ENCODE results near the gene FAM117B. TPM values are rescaled to one million over a fixed set of nuclear protein-coding genes. Genes with fewer than 3 reads are reported as not detected.

Gene FAM117B
- polyA plus RNA-seq, 1 experiment = 2.2 TPM

DNA sequence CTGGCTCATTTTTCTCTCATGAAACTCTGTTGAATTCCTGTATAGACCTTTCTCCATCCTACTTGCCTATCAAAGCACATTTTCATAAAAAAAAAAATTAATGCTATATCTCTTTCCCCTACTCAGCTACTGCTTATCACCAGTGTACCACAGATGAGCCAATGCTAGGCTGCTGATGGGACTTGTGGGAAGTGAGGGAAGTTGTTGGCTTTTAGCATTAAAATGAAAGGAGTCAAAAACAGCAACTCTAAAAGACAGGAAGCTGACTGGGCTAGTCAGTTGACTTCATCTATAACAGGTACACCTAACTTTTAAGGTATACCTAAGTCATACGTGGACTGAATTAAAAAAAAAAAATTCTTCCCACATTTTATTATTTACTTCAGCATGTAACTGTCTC lies 102.1 kb downstream of the FAM117B start:
- DNase-seq (ENCODE audit: low read depth, low spot score) = no peak
- H3K27me3 ChIP-seq (ENCODE audit: control insufficient read depth, insufficient read depth, low read length) = no peaks in the 10 kb centered on the region
- POLR2A ChIA-PET = no interaction called here
- TF ChIP-seq, protein P1, sequence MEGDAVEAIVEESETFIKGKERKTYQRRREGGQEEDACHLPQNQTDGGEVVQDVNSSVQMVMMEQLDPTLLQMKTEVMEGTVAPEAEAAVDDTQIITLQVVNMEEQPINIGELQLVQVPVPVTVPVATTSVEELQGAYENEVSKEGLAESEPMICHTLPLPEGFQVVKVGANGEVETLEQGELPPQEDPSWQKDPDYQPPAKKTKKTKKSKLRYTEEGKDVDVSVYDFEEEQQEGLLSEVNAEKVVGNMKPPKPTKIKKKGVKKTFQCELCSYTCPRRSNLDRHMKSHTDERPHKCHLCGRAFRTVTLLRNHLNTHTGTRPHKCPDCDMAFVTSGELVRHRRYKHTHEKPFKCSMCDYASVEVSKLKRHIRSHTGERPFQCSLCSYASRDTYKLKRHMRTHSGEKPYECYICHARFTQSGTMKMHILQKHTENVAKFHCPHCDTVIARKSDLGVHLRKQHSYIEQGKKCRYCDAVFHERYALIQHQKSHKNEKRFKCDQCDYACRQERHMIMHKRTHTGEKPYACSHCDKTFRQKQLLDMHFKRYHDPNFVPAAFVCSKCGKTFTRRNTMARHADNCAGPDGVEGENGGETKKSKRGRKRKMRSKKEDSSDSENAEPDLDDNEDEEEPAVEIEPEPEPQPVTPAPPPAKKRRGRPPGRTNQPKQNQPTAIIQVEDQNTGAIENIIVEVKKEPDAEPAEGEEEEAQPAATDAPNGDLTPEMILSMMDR (IDR thresholded peaks at IDR 0.05; ENCODE audit: low read depth, low read length) = no peak
- CTCF ChIA-PET = no interaction called here
- H3K4me3 ChIP-seq (ENCODE audit: low read depth, low read length) = no peak overlapping the region
- H3K27ac ChIP-seq (ENCODE audit: low read depth, low read length) = no peak overlapping the region
- H3K9me3 ChIP-seq (ENCODE audit: control insufficient read depth, insufficient read depth, low read length) = peaks cover 4% of the 10 kb centered on the region

DNA sequence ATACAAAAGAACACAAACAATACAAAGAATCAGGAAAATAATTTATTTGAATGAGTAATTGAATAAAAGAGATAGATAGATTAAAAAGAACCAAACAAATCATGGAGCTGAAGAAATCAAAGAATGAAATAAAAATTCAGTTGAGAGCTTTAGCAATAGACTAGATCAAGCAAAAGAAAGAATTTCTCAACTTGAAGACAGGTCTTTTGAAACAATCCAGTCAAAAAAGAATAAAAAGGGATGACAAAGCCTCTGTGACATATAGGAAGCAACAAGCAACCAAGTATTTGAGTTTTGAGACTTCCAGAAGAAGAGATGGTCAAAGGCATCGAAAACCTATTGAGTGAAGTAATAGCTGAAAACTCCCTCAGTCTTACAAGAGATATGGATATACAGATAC lies 108.8 kb downstream of the FAM117B start:
- ChIA-PET CTCF (interaction anchor here (0.6 kb wide), 1 partner anchor 557 kb away, joined by 9 read pairs; no protein-coding TSS in a partner anchor), POLR2A (no interaction called here)
- TF ChIP-seq, protein P1 (IDR thresholded peaks at IDR 0.05; ENCODE audit: low read depth, low read length) = no peak
- Histone ChIP-seq H3K27ac (ENCODE audit: low read depth, low read length) (no peak overlapping the region), H3K27me3 (ENCODE audit: control insufficient read depth, insufficient read depth, low read length) (no peaks in the 10 kb centered on the region), H3K9me3 (ENCODE audit: control insufficient read depth, insufficient read depth, low read length) (peaks cover 9% of the 10 kb centered on the region), H3K4me3 (ENCODE audit: low read depth, low read length) (no peak overlapping the region)
- DNase-seq (ENCODE audit: low read depth, low spot score) = no peak

DNA sequence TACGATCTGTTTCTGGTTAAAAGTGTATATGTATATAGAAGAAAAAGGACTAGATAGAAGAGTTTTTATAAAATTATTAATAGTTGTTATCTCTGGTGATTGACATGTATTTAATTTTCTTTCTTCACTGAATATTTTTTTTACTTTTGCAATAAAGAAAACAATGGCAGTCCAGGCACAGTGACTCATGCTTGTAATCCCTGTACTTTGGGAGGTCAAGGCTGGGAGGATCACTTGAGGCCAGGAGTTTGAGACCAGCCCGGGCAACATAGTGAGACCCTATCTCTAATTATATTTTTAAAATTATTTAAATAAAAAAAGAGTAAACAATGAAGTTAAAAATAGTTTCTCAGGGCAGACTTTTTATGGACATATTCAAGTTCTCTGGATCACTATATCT lies 114.7 kb downstream of the FAM117B start:
- POLR2A ChIA-PET = no interaction called here
- H3K27ac ChIP-seq (ENCODE audit: low read depth, low read length) = no peak overlapping the region
- H3K9me3 ChIP-seq (ENCODE audit: control insufficient read depth, insufficient read depth, low read length) = no peaks in the 10 kb centered on the region
- no peaks in the 10 kb centered on the region for H3K27me3 ChIP-seq (ENCODE audit: control insufficient read depth, insufficient read depth, low read length)
- no peak for DNase-seq (ENCODE audit: low read depth, low spot score)
- CTCF ChIA-PET = interaction anchor here (0.6 kb wide), 1 partner anchor 45 kb away, joined by 6 read pairs; no protein-coding TSS in a partner anchor
- H3K4me3 ChIP-seq (ENCODE audit: low read depth, low read length) = no peak overlapping the region
- TF ChIP-seq, protein P1 (IDR thresholded peaks at IDR 0.05; ENCODE audit: low read depth, low read length) = no peak

DNA sequence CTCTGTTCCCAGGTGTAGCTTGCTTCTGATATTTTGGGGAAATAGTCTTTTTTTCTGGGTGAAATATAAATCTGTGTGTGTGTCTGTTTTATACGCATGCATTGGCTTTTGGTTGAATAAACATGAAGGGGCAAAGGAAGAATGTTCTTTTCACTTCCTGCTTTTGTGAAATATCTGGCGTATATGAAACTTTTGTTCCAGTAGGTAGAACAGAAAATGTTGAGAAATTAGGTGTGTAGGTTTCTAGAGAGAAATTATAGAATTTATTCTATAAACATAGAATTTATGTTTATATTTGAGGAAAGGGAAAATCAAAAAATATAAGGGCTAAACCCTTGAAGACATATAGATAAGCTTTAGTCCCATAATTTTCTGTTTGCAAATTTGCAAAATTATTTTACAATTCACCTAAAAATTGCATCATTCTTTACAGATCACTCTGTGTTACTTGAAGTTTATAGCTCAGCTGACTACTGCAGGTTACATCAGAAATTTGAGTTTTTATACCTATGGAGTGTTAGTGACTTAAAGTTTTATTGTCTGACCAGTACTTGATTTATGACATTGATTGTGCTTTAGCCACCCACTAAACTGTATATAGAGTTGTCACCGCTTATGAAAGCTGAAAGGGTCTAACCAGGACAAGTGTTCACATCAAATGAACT lies 116.1 kb downstream of the FAM117B start:
- CTCF ChIA-PET = interaction anchor here (0.9 kb wide), 1 partner anchor 162 kb away, joined by 4 read pairs; no protein-coding TSS in a partner anchor

DNA sequence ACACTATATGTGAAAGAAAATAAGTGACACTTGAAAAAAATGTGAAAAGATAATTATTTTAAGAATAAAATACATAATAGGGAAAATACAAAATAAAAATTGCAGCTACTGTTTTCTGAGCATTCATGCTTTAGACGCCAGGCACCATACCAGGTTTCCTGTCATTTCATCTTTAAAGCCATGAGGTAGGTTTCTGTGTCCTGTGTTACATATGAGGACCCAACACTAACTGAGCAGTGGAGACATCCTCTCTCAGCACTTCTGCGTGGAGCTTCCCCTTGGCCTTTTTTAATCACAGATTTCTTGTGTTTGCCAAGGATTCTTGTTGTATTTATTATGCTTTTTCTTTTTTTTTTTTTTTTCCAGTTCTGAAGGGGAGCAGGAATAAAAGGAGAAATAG lies 117.3 kb downstream of the FAM117B start:
- DNase-seq (ENCODE audit: low read depth, low spot score) = no peak
- TF ChIP-seq, protein P1 (IDR thresholded peaks at IDR 0.05; ENCODE audit: low read depth, low read length) = no peak
- POLR2A ChIA-PET = interaction anchor here (0.7 kb wide), 1 partner anchor 111 kb away, joined by 6 read pairs; no protein-coding TSS in a partner anchor
- no peaks in the 10 kb centered on the region for H3K27me3 ChIP-seq (ENCODE audit: control insufficient read depth, insufficient read depth, low read length)
- CTCF ChIA-PET = no interaction called here
- no peak overlapping the region for H3K4me3 ChIP-seq (ENCODE audit: low read depth, low read length)
- no peak overlapping the region for H3K27ac ChIP-seq (ENCODE audit: low read depth, low read length)
- H3K9me3 ChIP-seq (ENCODE audit: control insufficient read depth, insufficient read depth, low read length) = no peaks in the 10 kb centered on the region

More for the DNA sequence above, 116.1 kb downstream of the FAM117B start:
- TF ChIP-seq, protein P1 (IDR thresholded peaks at IDR 0.05; ENCODE audit: low read depth, low read length) = no peak
- no peak for DNase-seq (ENCODE audit: low read depth, low spot score)
- no peak overlapping the region for H3K4me3 ChIP-seq (ENCODE audit: low read depth, low read length)
- POLR2A ChIA-PET = no interaction called here
- H3K27ac ChIP-seq (ENCODE audit: low read depth, low read length) = no peak overlapping the region
- H3K27me3 ChIP-seq (ENCODE audit: control insufficient read depth, insufficient read depth, low read length) = no peaks in the 10 kb centered on the region
- no peaks in the 10 kb centered on the region for H3K9me3 ChIP-seq (ENCODE audit: control insufficient read depth, insufficient read depth, low read length)
